Panc1 (cell line): ENCODE measurements around the gene MARCHF3.

Experiments used
- CTCF ChIP-seq: fragments of 450-650 bp; IDR thresholded peaks from 2 replicates; pipeline ENCODE4 v1.5.1; 2017; ENCODE audit warnings: mild to moderate bottlenecking
- REST ChIP-seq, 2 experiments: IDR thresholded peaks; 2 replicates each; pipeline ENCODE4 v1.6.1; 2011 to 2012; ENCODE audit warnings: low read depth in 2 of 2, control low read depth in 1 of 2, low read length in 1 of 2, mild to moderate bottlenecking in 1 of 2, moderate library complexity in 1 of 2; ENCODE audit not compliant: insufficient read depth in 1 of 2
- TCF7L2 ChIP-seq: IDR thresholded peaks from 2 replicates; pipeline ENCODE4 v1.6.1; 2011; ENCODE audit warnings: mild to moderate bottlenecking, low read depth, low read length, inconsistent platforms

GRCh38 chr5:126920291-126920690 lies 110.1 kb downstream of the MARCHF3 start:
- TF ChIP-seq TCF7L2 (no peak), CTCF (no peak), REST (IDR thresholded peaks at IDR 0.05; ENCODE audit: insufficient read depth in 1 of 2, low read depth in 2 of 2, low read length in 1 of 2) (no peak)
